ENCODE results near the gene ARMH1. TPM values are rescaled to one million over a fixed set of nuclear protein-coding genes. Genes with fewer than 3 reads are reported as not detected.

ARMH1 gene
- total RNA-seq, 1 donor from 2014 or later = 4.7 TPM

DNA sequence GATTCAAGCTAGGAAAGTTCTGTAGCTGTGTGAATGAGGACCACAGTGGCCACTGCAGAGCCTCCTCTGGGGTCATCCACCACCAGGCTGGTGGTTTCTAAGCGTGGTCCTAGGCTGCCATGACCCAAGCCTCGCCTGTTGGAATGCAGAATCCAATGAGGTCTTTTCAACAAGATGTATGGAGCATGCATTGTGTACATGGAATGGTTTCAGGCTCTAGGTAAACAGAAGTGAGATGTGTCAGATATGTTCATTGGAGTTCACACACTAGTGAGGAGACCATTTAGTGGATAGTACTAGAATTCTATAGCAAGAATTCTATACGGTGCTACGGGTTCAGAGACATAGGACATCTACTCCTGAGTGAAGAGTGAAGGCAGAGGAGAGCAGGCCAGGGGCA, 45.8 kb downstream of the ARMH1 start:
- Histone ChIP-seq H3K36me3 (ENCODE audit: control insufficient read depth, insufficient read depth, low read length) (no peaks in the 10 kb centered on the region), H3K27me3 (ENCODE audit: control insufficient read depth, insufficient read depth, low read length) (no peaks in the 10 kb centered on the region), H3K4me3 (ENCODE audit: low read depth, low read length) (no peak overlapping the region)
- no peak for DNase-seq (ENCODE audit: low read depth)
- TF ChIP-seq, protein P1, sequence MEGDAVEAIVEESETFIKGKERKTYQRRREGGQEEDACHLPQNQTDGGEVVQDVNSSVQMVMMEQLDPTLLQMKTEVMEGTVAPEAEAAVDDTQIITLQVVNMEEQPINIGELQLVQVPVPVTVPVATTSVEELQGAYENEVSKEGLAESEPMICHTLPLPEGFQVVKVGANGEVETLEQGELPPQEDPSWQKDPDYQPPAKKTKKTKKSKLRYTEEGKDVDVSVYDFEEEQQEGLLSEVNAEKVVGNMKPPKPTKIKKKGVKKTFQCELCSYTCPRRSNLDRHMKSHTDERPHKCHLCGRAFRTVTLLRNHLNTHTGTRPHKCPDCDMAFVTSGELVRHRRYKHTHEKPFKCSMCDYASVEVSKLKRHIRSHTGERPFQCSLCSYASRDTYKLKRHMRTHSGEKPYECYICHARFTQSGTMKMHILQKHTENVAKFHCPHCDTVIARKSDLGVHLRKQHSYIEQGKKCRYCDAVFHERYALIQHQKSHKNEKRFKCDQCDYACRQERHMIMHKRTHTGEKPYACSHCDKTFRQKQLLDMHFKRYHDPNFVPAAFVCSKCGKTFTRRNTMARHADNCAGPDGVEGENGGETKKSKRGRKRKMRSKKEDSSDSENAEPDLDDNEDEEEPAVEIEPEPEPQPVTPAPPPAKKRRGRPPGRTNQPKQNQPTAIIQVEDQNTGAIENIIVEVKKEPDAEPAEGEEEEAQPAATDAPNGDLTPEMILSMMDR (IDR thresholded peaks at IDR 0.05; ENCODE audit: insufficient read depth, low read length, poor library complexity, severe bottlenecking) = no peak

GRCh38 chr1:44721485-44722361, 47.2 kb downstream of the ARMH1 start:
- TF ChIP-seq, protein P1 (IDR thresholded peaks at IDR 0.05; ENCODE audit: insufficient read depth, low read length, poor library complexity, severe bottlenecking) = no peak
- Histone ChIP-seq H3K4me3 (ENCODE audit: low read depth, low read length) (no peak overlapping the region), H3K27me3 (ENCODE audit: control insufficient read depth, insufficient read depth, low read length) (no peaks in the 10 kb centered on the region), H3K36me3 (ENCODE audit: control insufficient read depth, insufficient read depth, low read length) (no peaks in the 10 kb centered on the region)
- DNase-seq (ENCODE audit: low read depth) = peak; percentile 95

DNA sequence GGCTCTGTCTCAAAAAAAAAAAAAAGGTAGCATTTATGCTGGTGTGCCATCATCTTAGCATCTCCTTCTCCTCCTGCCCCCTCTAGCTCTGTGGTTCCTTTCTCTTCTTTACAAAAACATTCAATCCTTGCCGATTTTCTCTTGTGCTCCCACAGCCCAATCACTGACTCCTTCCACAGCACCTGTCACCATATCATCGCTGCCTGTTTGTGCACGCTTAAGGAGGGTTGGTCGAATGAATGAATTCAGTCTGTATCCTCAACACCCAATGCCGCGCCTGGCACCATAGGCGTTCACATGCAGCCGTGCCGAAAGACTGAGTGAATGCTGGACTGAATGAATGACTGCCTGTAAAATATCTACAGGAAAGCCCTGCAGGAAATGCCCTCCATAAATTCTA, 48.5 kb downstream of the ARMH1 start:
- no peaks in the 10 kb centered on the region for H3K27me3 ChIP-seq (ENCODE audit: control insufficient read depth, insufficient read depth, low read length)
- H3K4me3 ChIP-seq (ENCODE audit: low read depth, low read length) = no peak overlapping the region
- DNase-seq (ENCODE audit: low read depth) = no peak
- TF ChIP-seq, protein P1 (IDR thresholded peaks at IDR 0.05; ENCODE audit: insufficient read depth, low read length, poor library complexity, severe bottlenecking) = no peak
- H3K36me3 ChIP-seq (ENCODE audit: control insufficient read depth, insufficient read depth, low read length) = no peaks in the 10 kb centered on the region

GRCh38 chr1:44723496-44724295, 49.2 kb downstream of the ARMH1 start:
- TF ChIP-seq, protein P1 (IDR thresholded peaks at IDR 0.05; ENCODE audit: insufficient read depth, low read length, poor library complexity, severe bottlenecking) = no peak
- H3K4me3 ChIP-seq (ENCODE audit: low read depth, low read length) = no peak overlapping the region
- no peaks in the 10 kb centered on the region for H3K27me3 ChIP-seq (ENCODE audit: control insufficient read depth, insufficient read depth, low read length)
- H3K36me3 ChIP-seq (ENCODE audit: control insufficient read depth, insufficient read depth, low read length) = no peaks in the 10 kb centered on the region
- no peak for DNase-seq (ENCODE audit: low read depth)

- no peak overlapping the region for H3K4me3 ChIP-seq (ENCODE audit: low read depth, low read length)
- no peak for DNase-seq (ENCODE audit: low read depth)
- TF ChIP-seq, protein P1 (IDR thresholded peaks at IDR 0.05; ENCODE audit: insufficient read depth, low read length, poor library complexity, severe bottlenecking) = no peak
Observed at GRCh38 chr1:44724296-44724954, 49.9 kb downstream of the ARMH1 start.

More at GRCh38 chr1:44724296-44724954, 49.9 kb downstream of the ARMH1 start:
- no peaks in the 10 kb centered on the region for H3K36me3 ChIP-seq (ENCODE audit: control insufficient read depth, insufficient read depth, low read length)
- no peaks in the 10 kb centered on the region for H3K27me3 ChIP-seq (ENCODE audit: control insufficient read depth, insufficient read depth, low read length)
